Measurements from ENCODE around the gene CAP1.

GRCh38 chr1:39996396-39997004 is 44.0 kb upstream of the CAP1 start:
- TF ChIP-seq CTCF (conservative IDR thresholded peaks at IDR 0.05; ENCODE audit: low read depth, low read length) (no peak), CEBPB (IDR thresholded peaks at IDR 0.05; ENCODE audit: low read depth, low read length) (no peak), NFE2L2 (IDR thresholded peaks at IDR 0.05; ENCODE audit: low read depth, low read length) (no peak), RAD21 (IDR thresholded peaks at IDR 0.05; ENCODE audit: low read length) (no peak), RCOR1 (IDR thresholded peaks at IDR 0.05; ENCODE audit: insufficient replicate concordance, low read length) (no peak), MAFK (IDR thresholded peaks at IDR 0.05; ENCODE audit: low read depth, low read length) (no peak)
- TF ChIP-seq, protein P1, sequence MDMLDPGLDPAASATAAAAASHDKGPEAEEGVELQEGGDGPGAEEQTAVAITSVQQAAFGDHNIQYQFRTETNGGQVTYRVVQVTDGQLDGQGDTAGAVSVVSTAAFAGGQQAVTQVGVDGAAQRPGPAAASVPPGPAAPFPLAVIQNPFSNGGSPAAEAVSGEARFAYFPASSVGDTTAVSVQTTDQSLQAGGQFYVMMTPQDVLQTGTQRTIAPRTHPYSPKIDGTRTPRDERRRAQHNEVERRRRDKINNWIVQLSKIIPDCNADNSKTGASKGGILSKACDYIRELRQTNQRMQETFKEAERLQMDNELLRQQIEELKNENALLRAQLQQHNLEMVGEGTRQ (IDR thresholded peaks at IDR 0.05; ENCODE audit: low read depth, low read length), result no peak
